ENCODE measurements around the gene SLC35C1.
"Not testable (repeated sequence)": the region's sequence is repeated elsewhere in the genome, so short reads cannot be mapped to it uniquely, and the experiment has no call there.

The SLC35C1 gene

GRCh38 chr11:45811571-45812290 lies 6.8 kb downstream of the SLC35C1 start:
- DNase-seq, result no peak

DNA sequence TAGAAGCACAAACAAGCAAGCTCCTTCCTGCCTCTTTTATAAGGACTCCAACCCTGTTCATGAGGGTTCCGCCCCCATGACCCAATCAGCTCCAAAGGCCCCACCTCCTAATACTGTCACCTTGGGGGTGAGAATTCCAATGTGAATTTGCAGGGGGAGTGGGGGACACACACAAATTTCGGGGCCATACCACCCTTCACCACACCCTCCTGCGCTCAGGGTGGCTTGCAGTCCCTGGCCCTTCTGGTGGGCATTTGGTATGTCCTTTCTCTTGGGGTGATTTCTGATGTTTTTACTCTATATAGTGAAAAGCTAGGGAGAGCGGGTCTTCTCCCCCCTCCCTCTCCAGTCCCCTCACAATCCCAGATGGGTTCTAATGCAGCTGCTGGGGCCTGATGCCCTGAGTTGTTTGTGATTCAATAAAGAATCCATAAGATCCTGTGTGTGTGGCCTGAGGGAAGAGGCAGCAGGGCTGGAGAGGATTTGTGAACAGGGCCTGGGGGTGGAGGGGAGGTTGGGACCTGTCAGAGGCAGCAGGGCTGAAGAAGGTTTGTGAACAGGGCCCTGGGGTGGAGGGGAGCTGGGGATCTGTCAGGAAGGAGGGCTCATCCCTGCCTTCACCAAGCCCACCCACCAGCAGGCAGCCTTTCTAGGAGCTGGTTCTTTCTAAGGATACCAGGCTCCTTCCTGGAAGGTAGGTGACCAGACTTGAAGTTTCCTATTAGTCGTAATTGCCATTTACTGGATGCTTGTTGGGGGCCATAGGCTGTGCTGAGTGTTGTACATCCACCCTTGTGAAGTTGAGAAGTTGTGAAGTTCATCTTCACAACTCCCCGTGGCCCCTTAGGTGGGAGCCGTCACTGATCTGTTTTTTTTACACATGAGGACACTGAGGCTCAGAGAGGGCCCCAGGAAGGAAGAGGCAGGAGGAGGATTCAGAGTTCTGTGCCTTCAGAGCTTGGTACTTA lies 7.9 kb downstream of the SLC35C1 start:
- DNase-seq, result no peak

DNA sequence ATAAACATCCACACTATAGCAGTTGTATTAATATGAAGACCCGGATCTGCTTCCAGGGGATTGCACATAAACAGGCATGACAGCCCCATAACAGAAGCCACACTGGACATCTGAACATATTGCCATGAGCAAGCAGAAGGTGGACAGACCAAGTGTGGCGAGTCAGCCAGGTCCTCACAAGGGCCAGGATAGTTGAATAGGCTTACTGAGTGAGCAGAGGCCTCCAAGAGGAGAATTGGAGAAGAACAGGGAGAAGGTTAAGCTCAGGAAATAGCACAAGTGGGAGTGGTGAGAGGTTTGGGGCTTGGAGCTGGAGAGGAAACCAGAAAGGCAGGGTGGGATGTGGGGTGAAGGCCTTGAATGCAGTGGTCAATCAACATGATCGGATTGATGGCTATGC lies 10.8 kb downstream of the SLC35C1 start:
- DNase-seq, result no peak

- DNase-seq, result no peak
These were observed 11.7 kb downstream of the SLC35C1 start for GRCh38 chr11:45816614-45817013.

DNA sequence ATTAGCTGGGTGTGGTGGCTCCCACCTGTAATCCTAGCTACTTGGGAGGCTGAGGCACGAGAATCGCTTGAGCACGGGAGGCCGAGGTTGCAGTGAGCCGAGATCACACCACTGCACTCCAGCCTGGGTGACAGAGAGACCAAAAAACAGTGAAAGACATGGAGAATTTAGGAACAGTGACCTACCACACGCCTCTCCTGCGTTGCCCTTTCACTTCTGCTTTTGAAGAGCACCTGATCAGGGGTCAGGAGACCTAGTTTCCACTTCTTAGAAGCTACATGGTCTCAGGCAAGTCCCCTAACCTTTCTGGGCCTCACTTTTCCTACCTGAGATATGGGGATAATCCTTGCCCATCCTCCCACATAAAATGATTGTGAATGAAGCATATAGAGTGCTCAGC lies 12.2 kb downstream of the SLC35C1 start:
- DNase-seq, result no peak

GRCh38 chr11:45818961-45819605 lies 14.1 kb downstream of the SLC35C1 start:
- no peak for DNase-seq

DNA sequence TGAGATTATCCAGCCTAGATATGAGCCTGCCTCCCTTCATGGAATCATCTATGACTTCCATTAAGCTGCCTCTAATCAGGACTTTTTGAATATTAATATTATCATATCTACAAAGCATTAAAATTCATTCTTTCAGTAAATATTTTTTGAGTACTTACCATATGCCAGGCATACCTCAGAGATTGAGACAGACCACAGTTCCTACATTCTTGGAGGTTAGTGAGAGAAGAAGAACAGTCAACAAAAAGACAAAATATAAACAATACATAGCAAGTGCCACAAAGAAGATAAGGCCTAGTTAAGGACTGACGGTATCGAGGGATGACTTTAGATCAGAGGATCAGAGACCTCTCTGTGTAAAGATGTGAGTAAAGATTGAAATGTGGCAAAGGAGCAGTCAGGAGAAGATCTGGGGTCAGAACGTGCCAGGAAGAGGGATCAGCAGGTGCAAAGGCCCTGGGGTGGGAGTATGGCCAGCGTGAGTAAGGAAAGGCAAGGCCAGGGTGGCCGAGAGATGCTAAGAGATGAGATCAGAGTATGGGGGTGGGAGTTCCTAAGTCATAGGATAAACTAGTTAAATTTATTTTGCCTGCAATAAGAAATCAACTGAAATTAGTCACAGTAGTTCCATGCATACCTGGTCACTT lies 15.4 kb downstream of the SLC35C1 start:
- DNase-seq, result no peak

- not testable (repeated sequence) for DNase-seq
These were observed 21.5 kb downstream of the SLC35C1 start for GRCh38 chr11:45826492-45826891.

GRCh38 chr11:45827123-45827522 lies 22.2 kb downstream of the SLC35C1 start:
- no peak for DNase-seq

DNA sequence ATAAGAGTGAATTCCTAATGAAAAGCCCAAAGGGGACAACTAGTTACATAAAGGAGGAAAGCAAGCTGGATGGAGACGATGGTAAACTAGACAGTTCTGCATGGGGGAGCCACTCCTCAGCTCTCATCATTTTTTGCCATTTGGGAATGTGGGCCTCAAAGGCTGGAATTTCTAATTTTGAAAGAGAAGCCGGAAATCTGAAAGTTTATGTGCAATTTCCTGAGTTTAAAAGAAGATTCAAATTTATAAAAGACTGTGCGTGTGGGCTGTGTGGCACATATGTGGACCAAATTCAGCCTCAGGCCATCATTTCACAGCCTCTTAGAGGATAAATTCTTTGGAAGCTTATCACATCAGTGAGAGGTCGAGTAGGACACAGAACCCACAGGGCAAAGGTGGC lies 24.0 kb downstream of the SLC35C1 start:
- DNase-seq, result no peak

DNA sequence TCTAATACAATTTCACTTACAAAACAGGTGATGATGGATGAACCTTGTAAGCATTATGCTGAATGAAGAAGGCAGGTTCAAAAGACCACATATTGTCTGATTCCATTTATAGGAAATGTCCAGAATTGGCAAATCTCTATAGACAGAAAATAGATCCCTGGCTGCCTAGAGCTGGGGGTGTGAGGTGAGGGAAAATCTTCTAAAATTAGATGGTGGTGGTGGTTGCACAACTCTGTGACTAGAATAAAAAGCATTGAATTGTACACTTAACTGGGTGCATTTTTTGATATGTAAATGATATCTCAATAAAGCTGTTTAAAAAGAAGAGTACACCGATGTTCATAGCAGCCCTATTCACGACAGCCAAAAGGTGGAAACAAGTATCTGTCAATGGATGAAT lies 25.6 kb downstream of the SLC35C1 start:
- DNase-seq, result no peak

DNA sequence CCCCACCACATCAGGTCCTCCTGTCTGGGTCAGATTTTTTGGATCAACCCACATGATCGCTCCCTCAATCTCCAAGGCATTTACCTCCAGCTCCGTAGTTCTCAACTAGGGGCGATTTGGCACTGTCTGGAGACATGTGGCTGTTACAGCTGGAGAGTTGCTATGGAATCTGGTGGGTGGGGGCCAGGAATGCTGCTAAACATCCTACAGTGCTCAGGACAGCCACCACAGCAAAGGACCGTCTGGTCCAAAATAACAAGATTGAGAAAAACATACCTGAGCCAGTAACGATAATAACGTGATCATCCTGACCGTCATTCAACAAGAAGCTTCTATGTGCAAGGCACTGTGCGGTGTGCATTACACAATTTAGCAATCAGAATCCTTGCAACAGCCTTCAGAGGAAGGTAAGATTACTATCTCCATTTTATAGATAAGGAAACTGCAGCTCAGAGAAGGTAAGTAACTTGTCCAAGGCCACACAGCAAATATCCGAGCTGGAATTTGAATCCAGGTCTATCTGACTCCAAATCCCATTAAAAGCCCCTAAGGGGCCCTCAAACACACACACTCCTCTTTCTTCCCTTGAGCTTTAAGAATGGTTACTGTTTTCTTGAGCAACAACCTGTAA lies 28.0 kb downstream of the SLC35C1 start:
- no peak for DNase-seq

DNA sequence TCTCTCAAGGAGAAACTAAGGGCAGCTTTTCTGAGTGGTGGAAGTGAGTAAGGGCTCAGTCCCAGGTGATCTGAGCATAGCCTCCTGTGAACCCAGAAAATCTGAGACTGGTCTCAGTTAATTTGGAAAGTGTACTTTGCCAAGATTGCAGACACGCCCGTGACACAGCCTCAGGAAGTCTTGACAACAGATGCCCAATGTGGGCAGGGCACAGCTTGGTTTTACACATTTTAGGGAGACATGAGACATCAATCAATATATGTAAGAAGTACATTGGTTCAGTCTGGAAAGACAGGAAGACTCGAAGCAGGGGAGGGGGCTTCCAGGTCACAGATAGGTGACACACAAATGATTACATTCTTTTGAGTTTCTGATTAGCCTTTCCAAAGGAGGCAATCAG lies 28.8 kb downstream of the SLC35C1 start:
- no peak for DNase-seq

DNA sequence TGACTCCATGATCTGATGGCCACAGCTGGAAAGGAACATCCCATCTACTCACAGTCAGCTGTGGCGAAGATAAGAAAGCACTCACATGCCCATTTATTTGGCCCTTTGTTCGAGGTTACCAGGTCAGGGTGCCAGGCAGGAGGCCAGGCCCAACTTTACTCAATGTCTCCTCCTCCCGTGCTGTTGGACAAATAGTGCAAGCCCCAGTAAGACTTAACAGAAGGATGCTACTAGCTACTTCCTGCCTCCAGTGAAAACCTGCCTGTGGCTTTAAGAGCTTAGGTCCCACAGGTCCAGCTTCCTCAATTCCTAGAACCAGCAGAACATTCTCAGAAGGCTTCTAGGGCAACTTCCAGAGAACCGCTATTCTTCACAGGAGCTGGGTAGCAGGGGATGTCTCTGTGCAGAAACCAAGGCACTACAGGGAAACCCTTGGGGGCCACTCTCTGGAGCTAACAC lies 29.4 kb downstream of the SLC35C1 start:
- no peak for DNase-seq

GRCh38 chr11:45839204-45839603 lies 34.3 kb downstream of the SLC35C1 start:
- DNase-seq, result no peak

GRCh38 chr11:45840251-45840650 lies 35.3 kb downstream of the SLC35C1 start:
- not testable (repeated sequence) for DNase-seq

- DNase-seq, result peak; percentile 70
These were observed 38.4 kb downstream of the SLC35C1 start for GRCh38 chr11:45843158-45843924.

GRCh38 chr11:45844822-45845578 lies 40.1 kb downstream of the SLC35C1 start:
- DNase-seq, result no peak

DNA sequence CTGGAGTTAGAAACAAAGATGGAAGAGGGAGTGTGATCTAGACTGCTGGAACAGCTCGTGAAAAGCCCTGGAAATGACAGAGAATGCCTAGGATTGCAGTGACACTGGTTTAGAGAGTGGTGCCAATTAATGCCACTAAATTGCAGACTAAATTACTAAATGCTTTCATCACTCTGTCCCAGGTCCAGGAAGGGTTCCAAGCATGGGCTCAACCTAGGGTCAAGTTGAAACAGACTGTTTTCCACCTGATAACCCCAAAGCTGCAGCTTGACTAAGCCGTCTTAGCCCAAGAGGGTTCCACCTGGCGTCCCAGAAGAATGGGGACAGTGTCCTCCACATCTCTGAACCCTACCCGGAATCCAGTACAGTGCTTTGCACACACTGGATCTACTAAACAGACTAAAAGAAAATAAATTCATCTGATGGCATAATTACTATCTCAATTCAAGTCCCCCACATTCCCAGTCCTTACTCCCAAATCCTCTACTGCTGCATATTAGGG lies 41.3 kb downstream of the SLC35C1 start:
- no peak for DNase-seq
